Stimulated activated CD4-positive, alpha-beta T cell treated with anti-CD3 and anti-CD28 coated beads, Interleukin-4, amount 100 ng/mL, for 24 hours (primary cell): ENCODE data around the gene ROR1.

ENCODE experiments used
- DNase-seq: peaks from one replicate; pipeline ENCODE4 v3.0.0-alpha.2; 2020

Gene ROR1

GRCh38 chr1:63863145-63863544 lies 89.3 kb downstream of the ROR1 start:
- no peak for DNase-seq

- no peak for DNase-seq
These were observed 90.4 kb downstream of the ROR1 start for GRCh38 chr1:63864224-63864641.

- no peak for DNase-seq
These were observed 91.7 kb downstream of the ROR1 start for GRCh38 chr1:63865561-63865960.

GRCh38 chr1:63866084-63866483 lies 92.3 kb downstream of the ROR1 start:
- DNase-seq: no peak

GRCh38 chr1:63867429-63868176 lies 93.8 kb downstream of the ROR1 start:
- no peak for DNase-seq

- no peak for DNase-seq
These were observed 94.5 kb downstream of the ROR1 start for GRCh38 chr1:63868268-63868781.

- no peak for DNase-seq
These were observed 96.3 kb downstream of the ROR1 start for GRCh38 chr1:63870152-63870551.

GRCh38 chr1:63871463-63871862 lies 97.6 kb downstream of the ROR1 start:
- DNase-seq: no peak

- DNase-seq: no peak
These were observed 99.9 kb downstream of the ROR1 start for GRCh38 chr1:63873751-63874150.

- DNase-seq: no peak
These were observed 100.6 kb downstream of the ROR1 start for GRCh38 chr1:63874278-63874880.

- no peak for DNase-seq
These were observed 101.8 kb downstream of the ROR1 start for GRCh38 chr1:63875636-63876035.

GRCh38 chr1:63877021-63877767 lies 103.4 kb downstream of the ROR1 start:
- no peak for DNase-seq

- DNase-seq: no peak
These were observed 104.0 kb downstream of the ROR1 start for GRCh38 chr1:63877816-63878215.

- no peak for DNase-seq
These were observed 105.1 kb downstream of the ROR1 start for GRCh38 chr1:63878932-63879331.

GRCh38 chr1:63880958-63881576 lies 107.2 kb downstream of the ROR1 start:
- DNase-seq: no peak

- no peak for DNase-seq
These were observed 108.4 kb downstream of the ROR1 start for GRCh38 chr1:63882048-63882704.

- DNase-seq: no peak
These were observed 109.8 kb downstream of the ROR1 start for GRCh38 chr1:63883494-63884235.

GRCh38 chr1:63884486-63884885 lies 110.7 kb downstream of the ROR1 start:
- DNase-seq: no peak

GRCh38 chr1:63885899-63886298 lies 112.1 kb downstream of the ROR1 start:
- no peak for DNase-seq

- no peak for DNase-seq
These were observed 112.5 kb downstream of the ROR1 start for GRCh38 chr1:63886340-63886739.

- no peak for DNase-seq
These were observed 114.0 kb downstream of the ROR1 start for GRCh38 chr1:63887809-63888208.

- no peak for DNase-seq
These were observed 115.2 kb downstream of the ROR1 start for GRCh38 chr1:63888984-63889383.
